H9 (cell line): ENCODE results near the gene SREBF1. TPM values are rescaled to one million over a fixed set of nuclear protein-coding genes. Genes with fewer than 3 reads are reported as not detected.

Source experiments
- DNase-seq: peaks from one replicate; pipeline ENCODE4 v3.0.0-alpha.2; 2017
- H2AFZ ChIP-seq: one replicate; pipeline ENCODE4 v1.6.1; 2013; ENCODE audit warnings: mild to moderate bottlenecking, low read length, control low read depth, moderate library complexity
- H2AK5ac ChIP-seq: 2 replicates; pipeline ENCODE4 v1.6.1; 2013; ENCODE audit warnings: low read length, control low read depth, mixed read lengths; ENCODE audit not compliant: insufficient read length
- H2BK120ac ChIP-seq: one replicate; pipeline ENCODE4 v1.6.1; 2013; ENCODE audit warnings: low read depth, mild to moderate bottlenecking, low read length, control low read depth, inconsistent platforms; ENCODE audit not compliant: poor library complexity, severe bottlenecking
- H2BK12ac ChIP-seq: 2 replicates; pipeline ENCODE4 v1.6.1; 2013; ENCODE audit warnings: low read length, control low read depth, mixed read lengths, low read depth; ENCODE audit not compliant: insufficient read length
- H2BK15ac ChIP-seq: 2 replicates; pipeline ENCODE4 v1.6.1; 2013; ENCODE audit warnings: low read depth, low read length, control low read depth
- H2BK20ac ChIP-seq: one replicate; pipeline ENCODE4 v1.6.1; 2013; ENCODE audit warnings: low read depth, mild to moderate bottlenecking, low read length, control low read depth, inconsistent platforms; ENCODE audit not compliant: poor library complexity, severe bottlenecking
- H2BK5ac ChIP-seq: 2 replicates; pipeline ENCODE4 v1.6.1; 2013; ENCODE audit warnings: low read length, control low read depth, mixed read lengths; ENCODE audit not compliant: insufficient read length
- H3K14ac ChIP-seq: 2 replicates; pipeline ENCODE4 v1.6.1; 2013; ENCODE audit warnings: low read length, control low read depth; ENCODE audit not compliant: insufficient read depth
- H3K18ac ChIP-seq: 2 replicates; pipeline ENCODE4 v1.6.1; 2013; ENCODE audit warnings: low read depth, mild to moderate bottlenecking, mixed read lengths, low read length, control low read depth; ENCODE audit not compliant: insufficient read length
- H3K23ac ChIP-seq: 2 replicates; pipeline ENCODE4 v1.6.1; 2013; ENCODE audit warnings: low read length, control low read depth, mixed read lengths, low read depth; ENCODE audit not compliant: insufficient read length
- H3K23me2 ChIP-seq: 2 replicates; pipeline ENCODE4 v1.6.1; 2013; ENCODE audit warnings: low read depth, mild to moderate bottlenecking, mixed read lengths, low read length, control low read depth; ENCODE audit not compliant: insufficient read length, poor library complexity, severe bottlenecking
- H3K27ac ChIP-seq: 2 replicates; pipeline ENCODE4 v1.5.1; 2013; ENCODE audit warnings: low read length, control low read depth, mixed read lengths, low read depth; ENCODE audit not compliant: insufficient read length
- H3K27me3 ChIP-seq: 2 replicates; pipeline ENCODE4 v1.6.1; 2013; ENCODE audit warnings: low read length, control low read depth, inconsistent platforms; ENCODE audit not compliant: insufficient read depth
- H3K4ac ChIP-seq: 2 replicates; pipeline ENCODE4 v1.6.1; 2013; ENCODE audit warnings: low read depth, mild to moderate bottlenecking, control low read depth, inconsistent platforms, low read length, moderate library complexity
- H3K4me1 ChIP-seq: 2 replicates; pipeline ENCODE4 v1.6.1; 2013; ENCODE audit warnings: low read length, control low read depth, inconsistent platforms; ENCODE audit not compliant: insufficient read depth
- H3K4me2 ChIP-seq: 2 replicates; pipeline ENCODE4 v1.6.1; 2013; ENCODE audit warnings: low read length, control low read depth, mixed read lengths; ENCODE audit not compliant: insufficient read length, insufficient read depth
- H3K56ac ChIP-seq: 2 replicates; pipeline ENCODE4 v1.6.1; 2013; ENCODE audit warnings: low read depth, mild to moderate bottlenecking, mixed read lengths, low read length, control low read depth; ENCODE audit not compliant: insufficient read length
- H3K79me1 ChIP-seq: 2 replicates; pipeline ENCODE4 v1.6.1; 2013; ENCODE audit warnings: low read depth, mild to moderate bottlenecking, moderate library complexity, low read length, control low read depth, inconsistent platforms; ENCODE audit not compliant: insufficient read depth, poor library complexity, severe bottlenecking
- H3K79me2 ChIP-seq: 2 replicates; pipeline ENCODE4 v1.6.1; 2013; ENCODE audit warnings: low read length, control low read depth, inconsistent platforms; ENCODE audit not compliant: insufficient read depth
- H3K9ac ChIP-seq: 2 replicates; pipeline ENCODE4 v1.6.1; 2013; ENCODE audit warnings: low read length, control low read depth, mixed read lengths; ENCODE audit not compliant: insufficient read length; ENCODE audit errors: extremely low read depth
- H3K9me3 ChIP-seq: one replicate; pipeline ENCODE4 v1.6.1; 2013; ENCODE audit warnings: low read depth, low read length, inconsistent platforms; ENCODE audit not compliant: control insufficient read depth
- H3T11ph ChIP-seq: one replicate; pipeline ENCODE4 v1.6.1; 2013; ENCODE audit warnings: mild to moderate bottlenecking, low read length, control low read depth, inconsistent platforms
- H4K20me1 ChIP-seq: one replicate; pipeline ENCODE4 v1.6.1; 2013; ENCODE audit not compliant: control insufficient read depth, insufficient read length, insufficient read depth
- H4K5ac ChIP-seq: 2 replicates; pipeline ENCODE4 v1.6.1; 2013; ENCODE audit warnings: low read depth, mild to moderate bottlenecking, mixed read lengths, low read length, control low read depth; ENCODE audit not compliant: insufficient read length
- H4K8ac ChIP-seq: replicated peaks from 2 replicates; pipeline ENCODE4 v1.6.1; 2013; ENCODE audit warnings: low read length, control low read depth, mixed read lengths, low read depth; ENCODE audit not compliant: insufficient read length
- H4K91ac ChIP-seq: 2 replicates; pipeline ENCODE4 v1.6.1; 2013; ENCODE audit warnings: low read depth, mild to moderate bottlenecking, moderate library complexity, mixed read lengths, low read length, control low read depth; ENCODE audit not compliant: insufficient read length
- H3K27ac Mint-ChIP-seq, 3 experiments: 2 replicates in 2 of 3; 3 replicates in 1 of 3; pipeline ENCODE4 v1.8.0; 2020 to 2021; ENCODE audit warnings: mixed read lengths in 3 of 3, mild to moderate bottlenecking in 1 of 3, moderate library complexity in 1 of 3
- H3K27me3 Mint-ChIP-seq: 2 replicates; pipeline ENCODE4 v1.8.0; 2021; ENCODE audit warnings: low read depth, mild to moderate bottlenecking, moderate library complexity, mixed read lengths
- H3K36me3 Mint-ChIP-seq, 3 experiments: 2 replicates in 2 of 3; 3 replicates in 1 of 3; pipeline ENCODE4 v1.8.0; 2020 to 2021; ENCODE audit warnings: low read depth in 3 of 3, mixed read lengths in 3 of 3; ENCODE audit not compliant: insufficient read depth in 1 of 3
- H3K4me1 Mint-ChIP-seq, 2 experiments: 2 replicates each; pipeline ENCODE4 v1.8.0; 2020; ENCODE audit warnings: mixed read lengths in 2 of 2
- H3K4me3 Mint-ChIP-seq, 2 experiments: 2 replicates in 1 of 2; 3 replicates in 1 of 2; pipeline ENCODE4 v1.8.0; 2020 to 2021; ENCODE audit warnings: mild to moderate bottlenecking in 2 of 2, mixed read lengths in 2 of 2, moderate library complexity in 1 of 2
- H3K9me3 Mint-ChIP-seq, 2 experiments: 2 replicates in 1 of 2; 3 replicates in 1 of 2; pipeline ENCODE4 v1.8.0; 2020; ENCODE audit warnings: mild to moderate bottlenecking in 2 of 2, mixed read lengths in 2 of 2, moderate library complexity in 1 of 2
- CTCF ChIP-seq: fragments of 200-600 bp; sonication (generic); conservative IDR thresholded peaks from 3 replicates; pipeline ENCODE4 v1.8.0; 2021; ENCODE audit warnings: antibody characterized with exemption, mild to moderate bottlenecking
- WGBS: extraction: QIAGEN DNeasy Blood & Tissue Kit; methylation state at CpG from one replicate; pipeline ENCODE4 v1.1.7; 2013; ENCODE audit warnings: missing lambda C conversion rate, low lambda C conversion rate, mixed read lengths; ENCODE audit not compliant: insufficient read length; ENCODE audit errors: extremely low coverage; 5-methylcytosine and 5-hydroxymethylcytosine counted together
- total RNA-seq: library from RNA; stranded (reverse); gene quantifications from 2 replicates; pipeline ENCODE4 v1.2.1, GENCODE V29; 2021

Gene SREBF1
- total RNA-seq, 1 experiment from 2014 or later = 81.9 TPM

GRCh38 chr17:17874478-17874877 is 37.7 kb upstream of the SREBF1 start:
- no peak overlapping the region for H3K4me2 ChIP-seq
- H4K20me1 ChIP-seq = no peaks in the 10 kb centered on the region
- no peak for DNase-seq
- H3K27ac Mint-ChIP-seq = no peak overlapping the region
- H2BK20ac ChIP-seq = no peak overlapping the region
- H3K9me3 ChIP-seq = no peaks in the 10 kb centered on the region
- H3K4me1 ChIP-seq = peaks cover 5% of the 10 kb centered on the region; the same call in 1 of the 2 replicates
- no peak overlapping the region for H3K18ac ChIP-seq
- no peak overlapping the region for H3K27ac ChIP-seq
- no peak overlapping the region for H2AK5ac ChIP-seq
- no peak overlapping the region for H3K23ac ChIP-seq
- peaks cover 19% of the 10 kb centered on the region for H3K27me3 Mint-ChIP-seq
- no peak overlapping the region for H4K8ac ChIP-seq
- H3K79me1 ChIP-seq = no peaks in the 10 kb centered on the region
- no peak overlapping the region for H2BK15ac ChIP-seq
- H3K23me2 ChIP-seq = no peaks in the 10 kb centered on the region
- no peak overlapping the region for H3K56ac ChIP-seq
- no peaks in the 10 kb centered on the region for H3K27me3 ChIP-seq
- no peak overlapping the region for H3K14ac ChIP-seq
- H3K36me3 Mint-ChIP-seq = no peaks in the 10 kb centered on the region
- no peak overlapping the region for H4K91ac ChIP-seq
- no peak overlapping the region for H2BK120ac ChIP-seq
- no peak overlapping the region for H3T11ph ChIP-seq
- peaks cover 30 to 34% of the 10 kb centered on the region in 2 experiments for H3K4me1 Mint-ChIP-seq
- no peak overlapping the region for H4K5ac ChIP-seq
- no peak overlapping the region for H2AFZ ChIP-seq
- WGBS = no CpG with 5 or more reads among the region's 1 CpG
- no peaks in the 10 kb centered on the region for H3K79me2 ChIP-seq
- H3K9ac ChIP-seq = no peak overlapping the region
- H2BK12ac ChIP-seq = no peak overlapping the region
- H3K4me3 Mint-ChIP-seq = no peak overlapping the region
- no peak for TF ChIP-seq CTCF
- peaks cover 0 to 3% of the 10 kb centered on the region in 2 experiments; a peak in 1 of 5 replicates for H3K9me3 Mint-ChIP-seq
- H3K4ac ChIP-seq = no peak overlapping the region
- no peak overlapping the region for H2BK5ac ChIP-seq
